ENCODE data around the gene ARHGEF9. TPM values are rescaled to one million over a fixed set of nuclear protein-coding genes. Genes with fewer than 3 reads are reported as not detected.

The ARHGEF9 gene
- total and polyA plus RNA-seq, 2 of the 8 experiments (the other 6 are each of a cell fraction or from before 2014, with no cell fraction given), result 28.7 to 31.8 TPM

DNA sequence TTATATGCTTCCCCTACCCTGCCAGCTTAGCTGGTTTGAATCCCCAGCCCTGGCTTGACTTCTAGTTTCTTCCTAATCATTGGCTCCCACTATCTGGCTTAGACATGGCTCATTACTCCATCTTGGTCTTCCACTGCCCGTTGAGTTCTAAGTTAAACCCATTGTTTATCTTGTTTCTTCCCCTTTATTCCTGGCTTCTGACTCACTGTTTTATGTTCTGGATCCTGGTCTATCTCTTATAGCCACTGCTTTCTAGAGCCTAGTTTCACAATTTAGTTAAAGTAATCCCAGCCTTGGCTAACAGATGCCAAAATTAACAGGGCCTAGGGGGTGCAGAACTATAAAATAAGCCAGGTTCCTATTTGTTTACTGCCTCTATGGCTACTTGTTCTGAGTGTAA lies 120.9 kb downstream of the ARHGEF9 start:
- Histone ChIP-seq H2BK12ac (ENCODE audit: low read depth, low read length) (no peak overlapping the region), H4K5ac (ENCODE audit: insufficient read length, low read depth, low read length) (no peak overlapping the region), H2AFZ (ENCODE audit: low read length) (no peak overlapping the region), H2BK5ac (ENCODE audit: low read depth, low read length) (no peak overlapping the region), H3K36me3 (ENCODE audit: control insufficient read depth in 2 of 4, insufficient read depth in 4 of 4, low read length in 3 of 4) (peaks cover 0 to 15% (median 4%) of the 10 kb centered on the region in 4 experiments; a peak in 2 of 8 replicates), H3K56ac (replicated peaks; ENCODE audit: insufficient read length, low read depth, low read length) (no peak overlapping the region), H4K91ac (replicated peaks; ENCODE audit: insufficient read length, low read length) (no peak overlapping the region), H3K4ac (replicated peaks; ENCODE audit: insufficient read length, low read depth, low read length) (no peak overlapping the region), H3K4me1 (replicated peaks in 1 of 4; ENCODE audit: control insufficient read depth in 3 of 4, insufficient read depth in 4 of 4, low read length in 3 of 4) (no peaks in the 10 kb centered on the region), H3K4me2 (ENCODE audit: insufficient read depth in 1 of 2, low read depth in 2 of 2, low read length in 2 of 2) (no peak overlapping the region), H2AK5ac (ENCODE audit: low read depth, low read length) (no peak overlapping the region), H3K18ac (ENCODE audit: extremely low read depth, low read length) (no peak overlapping the region), H4K8ac (ENCODE audit: extremely low read depth, insufficient read depth, low read length) (no peak overlapping the region), H3K79me1 (ENCODE audit: low read depth, low read length) (no peaks in the 10 kb centered on the region), H2BK120ac (replicated peaks; ENCODE audit: low read depth, low read length) (no peak overlapping the region), H3K9ac (replicated peaks in 1 of 4; ENCODE audit: extremely low read depth in 1 of 4, low read depth in 3 of 4, low read length in 3 of 4) (no peak overlapping the region), H3K9me3 (ENCODE audit: insufficient read depth in 2 of 2, low read depth in 1 of 2, low read length in 1 of 2) (no peaks in the 10 kb centered on the region), H3K14ac (ENCODE audit: insufficient read length) (no peak overlapping the region), H3K27ac (ENCODE audit: low read depth, low read length) (no peak overlapping the region), H2BK20ac (ENCODE audit: low read length) (no peak overlapping the region), H3K4me3 (ENCODE audit: extremely low read depth in 1 of 4, insufficient read depth in 2 of 4, low read depth in 3 of 4, low read length in 4 of 4) (no peak overlapping the region), H3K27me3 (replicated peaks in 1 of 4; ENCODE audit: control insufficient read depth in 3 of 4, extremely low read depth in 1 of 4, insufficient read depth in 3 of 4, low read length in 3 of 4) (no peaks in the 10 kb centered on the region), H3K23me2 (ENCODE audit: low read depth, low read length) (no peaks in the 10 kb centered on the region), H3K23ac (ENCODE audit: insufficient read length) (no peak overlapping the region), H3K79me2 (ENCODE audit: control insufficient read depth in 1 of 2, insufficient read depth in 2 of 2, low read length in 2 of 2) (no peaks in the 10 kb centered on the region), H4K20me1 (replicated peaks in 1 of 2; ENCODE audit: control insufficient read depth in 1 of 2, insufficient read depth in 2 of 2, low read length in 2 of 2) (no peaks in the 10 kb centered on the region), H2BK15ac (ENCODE audit: low read length) (no peak overlapping the region)
- POLR2A ChIA-PET (ENCODE audit: partially characterized antibody), result no interaction called here
- DNase-seq (ENCODE audit: low read depth in 1 of 2, low spot score in 2 of 2) (no peak), FAIRE-seq (no peak)
- TF ChIP-seq, protein P1, sequence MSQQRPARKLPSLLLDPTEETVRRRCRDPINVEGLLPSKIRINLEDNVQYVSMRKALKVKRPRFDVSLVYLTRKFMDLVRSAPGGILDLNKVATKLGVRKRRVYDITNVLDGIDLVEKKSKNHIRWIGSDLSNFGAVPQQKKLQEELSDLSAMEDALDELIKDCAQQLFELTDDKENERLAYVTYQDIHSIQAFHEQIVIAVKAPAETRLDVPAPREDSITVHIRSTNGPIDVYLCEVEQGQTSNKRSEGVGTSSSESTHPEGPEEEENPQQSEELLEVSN (IDR thresholded peaks at IDR 0.05), result no peak
- TF ChIP-seq KDM4A (IDR thresholded peaks at IDR 0.05; ENCODE audit: low read depth, low read length, severe bottlenecking), result no peak
- no peak for TF ChIP-seq SIX5 (IDR thresholded peaks at IDR 0.05; ENCODE audit: low read depth, low read length)
- no peak for TF ChIP-seq MAX (IDR thresholded peaks at IDR 0.05)
- TF ChIP-seq CBX8 (IDR thresholded peaks at IDR 0.05; ENCODE audit: borderline replicate concordance, low read depth, low read length), result no peak
- no peak for TF ChIP-seq TEAD4 (IDR thresholded peaks at IDR 0.05; ENCODE audit: low read depth, low read length)
- TF ChIP-seq CBX5 (IDR thresholded peaks at IDR 0.05; ENCODE audit: low read depth, low read length), result no peak
- TF ChIP-seq CTBP2 (IDR thresholded peaks at IDR 0.05; ENCODE audit: borderline replicate concordance, insufficient read depth, insufficient read length, low read length), result no peak
- TF ChIP-seq SAP30 (IDR thresholded peaks at IDR 0.05; ENCODE audit: insufficient read depth, insufficient replicate concordance, low read length), result no peak
- TF ChIP-seq CHD1 (IDR thresholded peaks at IDR 0.05; ENCODE audit: low read depth, low read length), result no peak
- no peak for TF ChIP-seq SIRT6 (IDR thresholded peaks at IDR 0.05; ENCODE audit: low read length)
- no peak for TF ChIP-seq HDAC2 (IDR thresholded peaks at IDR 0.05; ENCODE audit: borderline replicate concordance in 1 of 2, low read depth in 2 of 2, low read length in 2 of 2)
- CTCF ChIA-PET (ENCODE audit: partially characterized antibody), result no interaction called here
- 80% methylated on average over 1 of the region's 1 CpG; no CpG with 5 or more reads in 1 of the 2 experiments for WGBS, 2 experiments (ENCODE audit: extremely low coverage in 1 of 2, insufficient coverage in 1 of 2, insufficient read length in 1 of 2, insufficient replicate concordance in 2 of 2, low coverage in 1 of 2, low lambda C conversion rate in 2 of 2, missing lambda C conversion rate in 1 of 2)
